ENCODE measurements around the gene ZNF765.
"Not testable (repeated sequence)": the region's sequence is repeated elsewhere in the genome, so short reads cannot be mapped to it uniquely, and the experiment has no call there.

ZNF765 gene

DNA sequence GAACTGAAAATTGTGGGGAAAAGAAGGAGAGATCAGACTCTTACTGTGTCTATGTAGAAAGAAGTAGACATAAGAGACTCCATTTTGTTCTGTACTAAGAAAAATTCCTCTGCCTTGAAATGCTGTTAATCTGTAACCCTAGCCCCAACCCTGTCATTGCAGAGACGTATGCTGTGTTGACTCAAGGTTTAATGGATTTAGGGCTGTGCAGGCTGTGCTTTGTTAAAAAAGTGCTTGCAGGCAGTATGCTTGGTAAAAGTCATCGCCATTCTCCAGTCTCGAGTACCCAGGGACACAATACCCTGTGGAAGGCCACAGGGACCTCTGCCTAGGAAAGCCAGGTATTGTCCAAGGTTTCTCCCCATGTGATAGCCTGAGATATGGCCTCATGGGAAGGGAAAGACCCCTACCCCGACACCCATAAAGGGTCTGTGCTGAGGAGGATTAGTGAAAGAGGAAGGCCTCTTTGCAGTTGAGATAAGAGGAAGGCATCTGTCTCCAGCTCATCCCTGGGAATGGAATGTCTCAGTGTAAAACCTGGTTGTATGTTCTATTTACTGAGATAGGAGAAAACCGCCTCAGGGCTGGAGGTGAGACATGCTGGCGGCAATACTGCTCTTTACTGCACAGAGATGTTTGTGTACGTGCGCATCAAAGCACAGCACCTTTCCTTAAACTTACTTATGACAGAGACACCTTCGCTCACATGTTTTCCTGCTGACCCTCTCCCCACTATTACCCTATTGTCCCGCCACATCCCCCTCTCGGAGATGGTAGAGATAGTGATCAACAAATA is 25.8 kb downstream of the ZNF765 start:
- not testable (repeated sequence) for DNase-seq (ENCODE audit: low read depth, low spot score)

DNA sequence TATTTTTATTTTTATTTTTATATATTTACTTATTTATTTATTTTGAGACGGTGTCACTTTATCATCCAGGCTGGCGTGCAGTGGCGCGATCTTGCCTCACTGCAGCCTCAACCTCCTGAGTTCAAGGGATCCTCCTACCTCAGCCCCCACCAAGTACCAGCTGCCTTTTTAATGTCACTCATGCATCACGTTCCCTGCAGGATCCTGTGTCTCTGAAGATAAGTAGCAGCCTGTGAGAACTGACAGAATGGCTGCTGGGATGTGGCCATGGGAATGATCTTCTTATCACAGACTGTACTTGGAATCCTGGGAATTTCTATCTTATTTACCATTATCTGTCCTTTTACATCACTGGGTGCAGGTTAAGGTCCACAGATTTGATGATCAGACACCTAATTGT is 27.6 kb downstream of the ZNF765 start:
- DNase-seq (ENCODE audit: low read depth, low spot score), result no peak

GRCh38 chr19:53423074-53423473 is 28.1 kb downstream of the ZNF765 start:
- not testable (repeated sequence) for DNase-seq (ENCODE audit: low read depth, low spot score)

- DNase-seq (ENCODE audit: low read depth, low spot score), result not testable (repeated sequence)
Observed at GRCh38 chr19:53423680-53424079, 28.7 kb downstream of the ZNF765 start.

DNA sequence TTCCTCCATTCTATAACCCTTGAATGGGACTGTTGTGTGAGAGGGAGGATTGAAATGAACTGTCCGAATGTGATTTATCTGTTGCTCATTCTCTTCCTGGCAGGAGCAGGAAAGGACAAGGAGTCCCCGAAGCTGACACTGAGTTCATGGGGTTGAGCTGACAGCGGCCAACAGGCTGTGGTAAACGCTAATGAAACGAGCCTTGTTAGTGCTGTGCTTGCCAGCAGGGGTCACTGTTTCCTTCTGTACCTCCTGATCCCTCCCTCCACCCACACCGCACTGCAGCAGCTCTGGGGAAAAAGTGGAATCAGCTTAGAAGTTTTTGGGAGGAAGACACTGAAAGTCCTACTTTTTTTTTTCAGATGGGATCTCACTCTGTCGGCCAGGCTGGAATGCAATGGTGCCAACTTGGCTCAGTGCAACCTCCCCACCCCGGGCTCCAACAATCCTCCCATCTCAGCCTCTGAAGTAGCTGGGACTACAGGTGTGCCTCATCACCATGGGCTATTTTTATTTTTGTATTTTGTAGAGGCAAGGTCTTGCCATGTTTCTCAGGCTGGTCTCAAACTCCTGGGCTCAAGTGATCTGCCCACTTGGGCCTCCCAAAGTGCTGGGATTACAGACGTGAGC is 30.1 kb downstream of the ZNF765 start:
- DNase-seq (ENCODE audit: low read depth, low spot score), result no peak

- peak; percentile 72 for DNase-seq (ENCODE audit: low read depth, low spot score)
Observed at GRCh38 chr19:53431399-53432087, 36.6 kb downstream of the ZNF765 start, which contains the start of gene ZNF761. TSS of gene ZNF761 (plus strand) at chr19:53431984. CDS start at chr19:53447269, 15,285 bp downstream.

DNA sequence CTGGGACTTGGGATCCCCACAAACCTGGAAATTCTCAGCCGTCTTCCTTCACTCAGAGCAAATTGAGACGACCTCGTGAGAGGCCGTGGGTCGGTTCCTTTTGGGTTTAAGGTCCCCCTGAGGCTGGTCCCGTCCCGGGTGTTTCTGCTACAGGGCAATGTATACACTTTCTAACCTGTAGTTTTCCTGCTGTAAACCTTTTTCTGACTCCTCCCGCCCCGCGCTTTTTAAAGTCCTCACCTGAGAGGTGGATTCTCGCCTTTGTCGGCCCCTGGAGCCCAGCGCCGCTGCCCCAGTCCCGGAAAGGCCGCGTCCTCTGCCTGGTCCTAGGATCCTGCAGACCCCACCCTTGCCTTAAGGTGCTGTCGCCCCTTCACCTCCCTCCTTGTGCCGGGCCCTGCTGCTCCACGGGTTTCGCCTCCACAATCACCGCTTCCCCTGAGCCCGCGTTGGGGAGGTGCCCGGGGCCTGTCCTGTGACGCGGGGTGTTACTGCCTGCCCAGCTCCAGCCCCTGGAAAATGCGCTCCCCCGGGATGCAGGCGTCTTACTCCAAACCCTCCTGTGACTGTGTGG is 37.2 kb downstream of the ZNF765 start:
- no peak for DNase-seq (ENCODE audit: low read depth, low spot score)

DNA sequence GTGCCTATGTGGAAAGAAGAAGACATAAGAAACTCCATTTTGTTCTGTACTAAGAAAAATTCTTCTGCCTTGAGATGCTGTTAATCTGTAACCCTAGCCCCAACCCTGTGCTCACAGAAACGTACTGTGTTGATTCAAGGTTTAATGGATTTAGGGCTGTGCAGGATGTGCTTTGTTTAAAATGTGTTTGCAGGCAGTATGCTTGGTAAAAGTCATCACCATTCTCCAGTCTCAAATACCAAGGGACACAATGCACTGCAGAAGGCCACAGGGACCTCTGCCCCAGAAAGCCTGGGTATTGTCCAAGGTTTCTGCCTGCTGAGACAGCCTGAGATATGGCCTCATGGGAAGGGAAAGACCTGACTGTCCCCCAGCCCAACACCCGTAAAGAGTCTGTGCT is 48.9 kb downstream of the ZNF765 start:
- not testable (repeated sequence) for DNase-seq (ENCODE audit: low read depth, low spot score)

- not testable (repeated sequence) for DNase-seq (ENCODE audit: low read depth, low spot score)
Observed at GRCh38 chr19:53447196-53447595, 52.2 kb downstream of the ZNF765 start.

DNA sequence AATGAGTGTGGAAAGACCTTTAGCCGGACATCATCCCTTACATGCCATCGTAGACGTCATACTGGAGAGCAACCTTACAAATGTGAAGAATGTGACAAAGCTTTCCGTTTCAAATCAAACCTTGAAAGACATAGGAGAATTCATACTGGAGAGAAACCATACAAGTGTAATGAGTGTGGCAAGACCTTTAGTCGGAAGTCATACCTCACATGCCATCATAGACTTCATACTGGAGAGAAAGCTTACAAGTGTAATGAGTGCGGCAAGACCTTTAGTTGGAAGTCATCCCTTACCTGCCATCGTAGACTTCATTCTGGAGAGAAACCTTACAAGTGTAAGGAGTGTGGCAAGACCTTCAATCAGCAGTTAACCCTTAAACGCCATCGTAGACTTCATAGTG is 60.9 kb downstream of the ZNF765 start:
- DNase-seq (ENCODE audit: low read depth, low spot score), result no peak

- not testable (repeated sequence) for DNase-seq (ENCODE audit: low read depth, low spot score)
Observed at GRCh38 chr19:53460131-53460721, 65.3 kb downstream of the ZNF765 start.

DNA sequence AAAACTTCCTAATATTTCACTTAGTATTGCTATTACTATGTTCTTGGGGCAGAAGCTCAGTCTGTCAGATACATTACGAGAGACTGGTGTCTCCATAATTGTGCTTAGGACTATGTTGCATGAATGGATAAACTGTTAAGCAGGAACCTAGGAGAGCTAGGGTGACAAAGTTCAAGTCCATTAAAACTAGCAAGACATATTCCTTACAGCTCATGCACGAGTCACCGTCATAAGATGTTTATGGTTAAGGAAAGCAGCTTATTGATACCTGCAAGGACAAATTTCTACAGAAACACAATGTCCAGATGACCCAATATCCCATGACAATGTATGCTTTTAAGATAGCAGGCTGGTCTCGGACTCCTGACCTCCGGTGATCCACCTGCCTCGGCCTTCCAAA is 66.9 kb downstream of the ZNF765 start:
- no peak for DNase-seq (ENCODE audit: low read depth, low spot score)

DNA sequence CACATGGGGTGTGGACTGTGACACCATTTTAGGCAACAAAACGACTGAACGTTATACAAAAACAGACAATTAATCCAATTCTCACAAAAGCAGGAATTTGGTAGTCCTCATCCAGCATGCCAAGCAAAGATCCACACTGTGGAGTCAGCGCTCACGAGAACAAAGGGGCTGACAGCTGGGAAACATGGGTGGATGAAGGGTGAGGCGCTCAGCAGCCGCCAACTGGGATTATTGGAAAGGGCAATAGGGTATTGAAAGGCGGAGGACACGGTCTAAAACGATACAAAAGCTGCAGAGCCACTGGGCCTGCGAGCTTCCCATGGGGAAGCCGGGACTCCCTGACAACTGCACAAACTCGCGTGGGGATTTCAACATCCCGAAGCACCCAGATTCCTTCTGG is 67.9 kb downstream of the ZNF765 start:
- DNase-seq (ENCODE audit: low read depth, low spot score), result no peak

- DNase-seq (ENCODE audit: low read depth, low spot score), result no peak
Observed at GRCh38 chr19:53463263-53463662, 68.3 kb downstream of the ZNF765 start.

DNA sequence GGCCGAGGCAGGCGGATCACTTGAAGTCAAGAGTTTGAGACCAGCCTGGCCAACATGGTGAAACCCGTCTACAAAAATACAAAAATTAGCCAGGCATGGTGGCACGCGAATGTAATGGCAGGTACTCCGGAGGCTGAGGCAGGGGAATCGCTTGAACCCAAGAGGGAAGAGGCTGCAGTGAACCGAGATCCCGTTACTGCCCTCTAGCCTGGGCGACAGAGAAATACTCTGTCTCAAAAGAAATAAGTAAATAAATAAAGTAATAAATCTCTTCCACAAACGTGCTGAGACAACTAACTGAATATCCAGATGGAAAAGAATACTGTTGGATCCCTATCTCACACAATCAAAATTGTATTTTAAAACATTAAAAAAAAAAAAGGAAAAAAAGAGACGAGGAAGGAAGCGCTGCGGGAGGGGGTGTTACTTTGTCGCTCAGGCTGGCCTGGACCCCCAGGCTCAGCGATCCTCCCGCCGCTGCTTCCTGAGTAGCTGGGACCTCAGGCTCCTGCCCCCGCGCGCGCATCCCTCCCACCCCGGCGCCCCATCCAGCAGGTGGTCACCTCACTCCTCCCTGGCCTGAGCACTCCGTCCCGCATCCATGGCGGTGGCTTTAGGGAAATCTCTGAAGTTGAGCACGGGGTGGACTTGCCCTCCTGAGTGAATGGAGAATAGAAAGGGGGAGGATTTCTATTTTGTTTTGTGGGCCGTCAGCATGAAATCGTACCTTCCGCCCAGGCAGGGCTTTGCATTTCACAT is 72.0 kb downstream of the ZNF765 start:
- no peak for DNase-seq (ENCODE audit: low read depth, low spot score)

DNA sequence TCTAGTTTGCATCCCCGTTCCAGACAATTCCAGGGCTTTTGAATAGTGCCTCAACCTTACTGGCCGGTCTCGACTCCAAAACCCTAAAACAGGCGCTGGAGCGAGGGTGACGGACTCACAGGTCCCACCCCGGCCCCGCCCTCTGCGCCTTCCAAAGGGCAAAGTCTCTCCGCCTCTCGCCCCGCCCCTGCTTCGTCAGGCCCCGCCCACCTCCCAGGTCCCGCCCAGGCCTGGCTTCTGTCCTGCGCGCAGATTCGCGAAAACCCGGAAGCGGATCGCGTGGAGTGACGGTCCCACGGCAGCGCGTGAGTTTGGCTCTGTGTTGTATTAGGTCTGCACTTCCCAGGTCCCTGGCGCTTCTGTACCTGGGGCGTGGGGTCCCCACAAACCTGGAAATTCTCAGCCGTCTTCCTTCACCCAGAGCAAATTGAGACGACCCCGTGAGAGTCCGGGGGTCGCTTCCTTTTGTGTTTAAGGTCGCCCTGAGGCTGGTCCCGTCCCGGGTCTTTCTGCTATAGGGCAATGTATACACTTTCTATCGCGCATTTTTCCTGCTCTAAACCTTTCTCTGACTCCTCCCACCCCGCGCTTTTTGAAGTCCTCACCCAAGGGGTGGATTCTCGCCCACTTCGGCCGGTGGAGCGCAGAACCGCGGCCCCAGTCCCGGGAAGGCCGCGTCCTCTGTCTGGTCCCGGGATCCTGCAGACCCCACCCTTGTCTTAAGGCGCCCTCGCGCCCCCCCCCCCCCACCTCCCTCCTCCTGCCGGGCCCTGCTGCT is 72.7 kb downstream of the ZNF765 start, which contains the start of gene ZNF813:
TSS of gene ZNF813 (plus strand) at position 249 of the 778 bp plus-strand sequence. CDS start 16,090 bp downstream, outside the sequence.
- DNase-seq (ENCODE audit: low read depth, low spot score), result peak; percentile 44

- DNase-seq (ENCODE audit: low read depth, low spot score), result not testable (repeated sequence)
Observed at GRCh38 chr19:53468628-53469027, 73.7 kb downstream of the ZNF765 start.

- DNase-seq (ENCODE audit: low read depth, low spot score), result no peak
Observed at GRCh38 chr19:53471916-53472315, 77.0 kb downstream of the ZNF765 start.

DNA sequence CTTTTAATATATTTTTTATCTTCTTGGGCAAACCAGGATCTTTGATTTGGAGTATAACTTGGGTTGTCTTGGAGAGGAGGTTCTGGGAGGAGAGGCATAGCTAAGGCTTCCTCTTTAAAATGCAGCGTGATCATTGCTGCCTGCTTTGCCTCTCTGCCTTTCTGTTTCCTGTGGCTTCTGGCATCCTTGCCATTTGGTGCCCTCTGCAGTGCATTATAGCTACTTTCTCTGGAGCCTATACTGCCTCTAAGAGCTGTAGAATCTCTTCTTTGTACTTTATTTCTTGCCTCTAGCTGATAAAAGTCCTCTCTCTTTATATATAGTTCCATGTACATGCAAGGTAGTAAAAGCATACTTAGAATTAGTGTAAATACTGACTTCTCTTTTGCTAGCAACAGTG is 79.9 kb downstream of the ZNF765 start:
- not testable (repeated sequence) for DNase-seq (ENCODE audit: low read depth, low spot score)

DNA sequence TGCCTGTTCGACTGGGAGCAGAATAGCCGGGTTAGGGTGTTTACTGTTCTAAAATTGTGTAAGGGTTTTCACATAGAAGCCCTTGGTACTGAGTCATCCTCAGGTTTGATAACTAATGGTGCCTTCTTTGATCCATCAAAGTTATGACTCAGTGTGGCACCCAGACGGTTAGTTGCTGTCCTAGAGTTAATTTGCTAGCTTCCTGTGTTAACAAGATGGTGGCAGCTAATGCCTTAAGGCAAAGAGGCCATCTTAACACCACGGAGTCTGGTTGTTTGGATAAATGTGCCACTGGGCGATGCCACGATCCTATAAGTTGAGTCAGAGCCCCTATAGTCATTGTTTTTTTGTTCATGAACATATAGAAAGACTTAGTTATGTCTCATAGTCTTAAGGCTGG is 80.5 kb downstream of the ZNF765 start:
- not testable (repeated sequence) for DNase-seq (ENCODE audit: low read depth, low spot score)
